ENCODE measurements around the gene RBFA.

DNA sequence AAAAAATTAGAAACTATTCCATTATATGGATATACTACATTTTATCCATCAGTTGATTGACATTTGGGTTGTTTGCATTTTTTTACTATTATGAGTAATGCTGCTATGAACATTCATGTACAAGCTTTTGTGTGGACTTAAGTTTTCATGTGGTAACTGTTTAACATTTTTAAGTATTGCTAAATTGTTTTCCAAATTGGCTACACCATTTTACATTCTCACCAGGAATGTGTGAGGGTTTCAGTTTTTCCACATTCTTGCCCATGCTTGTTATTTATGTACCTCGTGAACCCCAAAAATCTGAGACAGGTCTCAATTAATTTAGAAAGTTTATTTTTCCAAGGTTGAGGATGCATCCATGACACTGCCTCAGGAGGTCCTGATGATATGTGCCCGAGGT is 42.7 kb upstream of the RBFA start:
- TF ChIP-seq, protein P1, sequence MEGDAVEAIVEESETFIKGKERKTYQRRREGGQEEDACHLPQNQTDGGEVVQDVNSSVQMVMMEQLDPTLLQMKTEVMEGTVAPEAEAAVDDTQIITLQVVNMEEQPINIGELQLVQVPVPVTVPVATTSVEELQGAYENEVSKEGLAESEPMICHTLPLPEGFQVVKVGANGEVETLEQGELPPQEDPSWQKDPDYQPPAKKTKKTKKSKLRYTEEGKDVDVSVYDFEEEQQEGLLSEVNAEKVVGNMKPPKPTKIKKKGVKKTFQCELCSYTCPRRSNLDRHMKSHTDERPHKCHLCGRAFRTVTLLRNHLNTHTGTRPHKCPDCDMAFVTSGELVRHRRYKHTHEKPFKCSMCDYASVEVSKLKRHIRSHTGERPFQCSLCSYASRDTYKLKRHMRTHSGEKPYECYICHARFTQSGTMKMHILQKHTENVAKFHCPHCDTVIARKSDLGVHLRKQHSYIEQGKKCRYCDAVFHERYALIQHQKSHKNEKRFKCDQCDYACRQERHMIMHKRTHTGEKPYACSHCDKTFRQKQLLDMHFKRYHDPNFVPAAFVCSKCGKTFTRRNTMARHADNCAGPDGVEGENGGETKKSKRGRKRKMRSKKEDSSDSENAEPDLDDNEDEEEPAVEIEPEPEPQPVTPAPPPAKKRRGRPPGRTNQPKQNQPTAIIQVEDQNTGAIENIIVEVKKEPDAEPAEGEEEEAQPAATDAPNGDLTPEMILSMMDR (IDR thresholded peaks at IDR 0.05; ENCODE audit: extremely low read depth in 1 of 2, insufficient read depth in 1 of 2, low read depth in 1 of 2, low read length in 2 of 2) = no peak
- TF ChIP-seq EZH2 (IDR thresholded peaks at IDR 0.05; ENCODE audit: borderline replicate concordance, low read depth, low read length, severe bottlenecking) = no peak
- no peak for TF ChIP-seq FOS (IDR thresholded peaks at IDR 0.05; ENCODE audit: borderline replicate concordance, insufficient read depth, low read length)
- no peak for TF ChIP-seq POLR2A (IDR thresholded peaks at IDR 0.05; ENCODE audit: low read depth, low read length)
